ENCODE measurements around the gene CYFIP1.

DNA sequence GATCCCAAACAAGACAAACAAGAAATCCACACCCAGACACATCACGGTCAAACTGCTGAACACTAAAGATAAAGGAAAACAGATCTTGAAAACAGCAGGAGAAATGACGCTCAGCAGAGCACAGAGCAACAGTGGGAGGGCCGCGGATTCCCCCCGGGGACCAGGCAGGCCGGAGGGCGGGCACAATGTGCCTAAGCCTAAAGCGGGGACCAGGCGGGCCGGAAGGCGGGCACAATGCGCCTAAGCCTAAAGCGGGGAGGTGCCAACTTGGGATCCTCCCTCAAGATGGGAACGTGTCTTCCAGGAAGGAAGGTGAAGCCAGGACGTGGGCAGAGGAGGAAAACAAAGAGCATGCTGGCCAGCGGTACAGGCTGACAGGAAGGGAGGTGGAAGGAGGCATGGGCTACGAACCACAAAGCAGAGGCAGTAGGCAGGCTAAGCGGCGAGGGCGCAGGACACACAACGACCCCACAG, 31.1 kb downstream of the CYFIP1 start:
- TF ChIP-seq POLR2A (IDR thresholded peaks at IDR 0.05): no peak
- TF ChIP-seq, protein P1, sequence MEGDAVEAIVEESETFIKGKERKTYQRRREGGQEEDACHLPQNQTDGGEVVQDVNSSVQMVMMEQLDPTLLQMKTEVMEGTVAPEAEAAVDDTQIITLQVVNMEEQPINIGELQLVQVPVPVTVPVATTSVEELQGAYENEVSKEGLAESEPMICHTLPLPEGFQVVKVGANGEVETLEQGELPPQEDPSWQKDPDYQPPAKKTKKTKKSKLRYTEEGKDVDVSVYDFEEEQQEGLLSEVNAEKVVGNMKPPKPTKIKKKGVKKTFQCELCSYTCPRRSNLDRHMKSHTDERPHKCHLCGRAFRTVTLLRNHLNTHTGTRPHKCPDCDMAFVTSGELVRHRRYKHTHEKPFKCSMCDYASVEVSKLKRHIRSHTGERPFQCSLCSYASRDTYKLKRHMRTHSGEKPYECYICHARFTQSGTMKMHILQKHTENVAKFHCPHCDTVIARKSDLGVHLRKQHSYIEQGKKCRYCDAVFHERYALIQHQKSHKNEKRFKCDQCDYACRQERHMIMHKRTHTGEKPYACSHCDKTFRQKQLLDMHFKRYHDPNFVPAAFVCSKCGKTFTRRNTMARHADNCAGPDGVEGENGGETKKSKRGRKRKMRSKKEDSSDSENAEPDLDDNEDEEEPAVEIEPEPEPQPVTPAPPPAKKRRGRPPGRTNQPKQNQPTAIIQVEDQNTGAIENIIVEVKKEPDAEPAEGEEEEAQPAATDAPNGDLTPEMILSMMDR (IDR thresholded peaks at IDR 0.05): no peak
- TF ChIP-seq POLR2AphosphoS5 (IDR thresholded peaks at IDR 0.05): peak in 3 of 4 donors; percentile 16 to 73 (median 45)
- TF ChIP-seq EP300 (IDR thresholded peaks at IDR 0.05): no peak

Measured in sigmoid colon (tissue), 4 donors.